Thoracic aorta (tissue), 2 donors: Measurements from ENCODE around the gene ZMYND8. TPM values are rescaled to one million over a fixed set of nuclear protein-coding genes. Genes with fewer than 3 reads are reported as not detected.

Experiments
- ATAC-seq: fragments of 150-250 bp; one replicate; pipeline ENCODE4 v1.8.0; 2017; ENCODE audit warnings: low read depth; ENCODE audit not compliant: insufficient number of reproducible peaks, low FRiP score
- DNase-seq: peaks from one replicate; pipeline ENCODE4 v3.0.0-alpha.2; 2020; ENCODE audit warnings: low spot score
- H3K27ac ChIP-seq, 2 donors: fragments of 200-600 bp; sonication (generic); 1 replicate in 1 of 2; 2 replicates in 1 of 2; pipeline ENCODE4 v1.5.1; 2016; ENCODE audit warnings: mild to moderate bottlenecking in 2 of 2, moderate library complexity in 2 of 2
- H3K27me3 ChIP-seq: fragments of 200-600 bp; sonication (generic); replicated peaks from 2 replicates; pipeline ENCODE4 v1.6.0; 2016; ENCODE audit warnings: mild to moderate bottlenecking; ENCODE audit not compliant: insufficient read depth
- H3K36me3 ChIP-seq: fragments of 200-600 bp; sonication (generic); one replicate; pipeline ENCODE4 v1.5.1; 2016
- H3K4me1 ChIP-seq, 2 donors: fragments of 200-600 bp; sonication (generic); 1 replicate in 1 of 2; 2 replicates in 1 of 2; pipeline versions ENCODE4 v1.5.1 to v1.6.0; 2016; ENCODE audit warnings: low read depth in 2 of 2, mild to moderate bottlenecking in 1 of 2; ENCODE audit not compliant: control insufficient read depth in 1 of 2
- H3K4me3 ChIP-seq: fragments of 200-600 bp; sonication (generic); 2 replicates; pipeline ENCODE4 v1.5.1; 2016; ENCODE audit warnings: mild to moderate bottlenecking
- H3K9me3 ChIP-seq: fragments of 200-600 bp; sonication (generic); 2 replicates; pipeline ENCODE4 v1.5.1; 2016
- CTCF ChIP-seq: fragments of 200-600 bp; sonication (generic); IDR thresholded peaks from one replicate; pipeline ENCODE4 v1.5.1; 2019; ENCODE audit warnings: antibody characterized with exemption
- total RNA-seq, 2 donors: library from RNA; depleted of rRNA; stranded (reverse); fragments of >200 nt; gene quantifications; one replicate each; pipeline versions ENCODE4 v1.1.0 to v1.2.3, GENCODE V29; 2016

The ZMYND8 gene
- total RNA-seq, 2 donors from 2014 or later, result 17.9 to 27.2 TPM

- H3K4me3 ChIP-seq, result no peak overlapping the region
- H3K4me1 ChIP-seq, result peaks cover 0 to 3% of the 10 kb centered on the region in 2 donors
- peaks cover 25% of the 10 kb centered on the region for H3K36me3 ChIP-seq
- no peaks in the 10 kb centered on the region for H3K27me3 ChIP-seq
- ATAC-seq, result no peak
- no peak for TF ChIP-seq CTCF
- no peak for DNase-seq
- H3K27ac ChIP-seq, result no peak overlapping the region
- no peaks in the 10 kb centered on the region for H3K9me3 ChIP-seq
Measured at GRCh38 chr20:47216819-47217410, 139.6 kb downstream of the ZMYND8 start.

- TF ChIP-seq CTCF, result no peak
- H3K4me1 ChIP-seq, result peaks cover 0 to 3% of the 10 kb centered on the region in 2 donors
- H3K4me3 ChIP-seq, result no peak overlapping the region
- ATAC-seq, result no peak
- no peak for DNase-seq
- no peaks in the 10 kb centered on the region for H3K27me3 ChIP-seq
- H3K27ac ChIP-seq, result no peak overlapping the region
- peaks cover 34% of the 10 kb centered on the region for H3K36me3 ChIP-seq
- H3K9me3 ChIP-seq, result no peaks in the 10 kb centered on the region
Measured at GRCh38 chr20:47215653-47216397, 140.7 kb downstream of the ZMYND8 start.

GRCh38 chr20:47213966-47214365 lies 142.5 kb downstream of the ZMYND8 start:
- no peak for TF ChIP-seq CTCF
- peaks cover 45% of the 10 kb centered on the region for H3K36me3 ChIP-seq
- ATAC-seq, result no peak

GRCh38 chr20:47212606-47213207 lies 143.8 kb downstream of the ZMYND8 start:
- TF ChIP-seq CTCF, result no peak
- no peak for DNase-seq
- Histone ChIP-seq H3K36me3 (peaks cover 45% of the 10 kb centered on the region), H3K27me3 (no peaks in the 10 kb centered on the region), H3K4me1 (peaks cover 0 to 3% of the 10 kb centered on the region in 2 donors), H3K4me3 (no peak overlapping the region), H3K27ac (no peak overlapping the region), H3K9me3 (no peaks in the 10 kb centered on the region)
- ATAC-seq, result no peak

More at GRCh38 chr20:47213966-47214365, 142.5 kb downstream of the ZMYND8 start:
- no peaks in the 10 kb centered on the region for H3K27me3 ChIP-seq
- H3K27ac ChIP-seq, result no peak overlapping the region
- H3K4me1 ChIP-seq, result peaks cover 0 to 3% of the 10 kb centered on the region in 2 donors
- no peak for DNase-seq
- no peak overlapping the region for H3K4me3 ChIP-seq
- no peaks in the 10 kb centered on the region for H3K9me3 ChIP-seq

GRCh38 chr20:47211036-47211435 lies 145.5 kb downstream of the ZMYND8 start:
- H3K27ac ChIP-seq, result no peak overlapping the region
- peaks cover 45% of the 10 kb centered on the region for H3K36me3 ChIP-seq
- no peaks in the 10 kb centered on the region for H3K9me3 ChIP-seq
- TF ChIP-seq CTCF, result no peak
- ATAC-seq (no peak), DNase-seq (no peak)
- H3K4me1 ChIP-seq, result no peaks in the 10 kb centered on the region
- no peaks in the 10 kb centered on the region for H3K27me3 ChIP-seq
- H3K4me3 ChIP-seq, result no peak overlapping the region
